Measurements from ENCODE around the gene LRRC36.

GRCh38 chr16:67384778-67385510 is 58.3 kb downstream of the LRRC36 start:
- TF ChIP-seq, protein P1, sequence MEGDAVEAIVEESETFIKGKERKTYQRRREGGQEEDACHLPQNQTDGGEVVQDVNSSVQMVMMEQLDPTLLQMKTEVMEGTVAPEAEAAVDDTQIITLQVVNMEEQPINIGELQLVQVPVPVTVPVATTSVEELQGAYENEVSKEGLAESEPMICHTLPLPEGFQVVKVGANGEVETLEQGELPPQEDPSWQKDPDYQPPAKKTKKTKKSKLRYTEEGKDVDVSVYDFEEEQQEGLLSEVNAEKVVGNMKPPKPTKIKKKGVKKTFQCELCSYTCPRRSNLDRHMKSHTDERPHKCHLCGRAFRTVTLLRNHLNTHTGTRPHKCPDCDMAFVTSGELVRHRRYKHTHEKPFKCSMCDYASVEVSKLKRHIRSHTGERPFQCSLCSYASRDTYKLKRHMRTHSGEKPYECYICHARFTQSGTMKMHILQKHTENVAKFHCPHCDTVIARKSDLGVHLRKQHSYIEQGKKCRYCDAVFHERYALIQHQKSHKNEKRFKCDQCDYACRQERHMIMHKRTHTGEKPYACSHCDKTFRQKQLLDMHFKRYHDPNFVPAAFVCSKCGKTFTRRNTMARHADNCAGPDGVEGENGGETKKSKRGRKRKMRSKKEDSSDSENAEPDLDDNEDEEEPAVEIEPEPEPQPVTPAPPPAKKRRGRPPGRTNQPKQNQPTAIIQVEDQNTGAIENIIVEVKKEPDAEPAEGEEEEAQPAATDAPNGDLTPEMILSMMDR (IDR thresholded peaks at IDR 0.05 in 4 of 5, conservative IDR thresholded peaks at IDR 0.05 in 1 of 5), result no peak
- no peak for TF ChIP-seq POLR2A (IDR thresholded peaks at IDR 0.05)
